Osteoblast (primary cell): Measurements from ENCODE around the gene PTGR3. TPM values are rescaled to one million over a fixed set of nuclear protein-coding genes. Genes with fewer than 3 reads are reported as not detected.
A peak's percentile ranks its signal among the peaks of the same experiment; 100 is the strongest.
"Not testable (repeated sequence)": the region's sequence is repeated elsewhere in the genome, so short reads cannot be mapped to it uniquely, and the experiment has no call there.

ENCODE experiments used
- DNase-seq: peaks from one replicate; pipeline ENCODE4 v3.0.0; 2011; ENCODE audit warnings: low spot score, mixed read lengths; ENCODE audit not compliant: insufficient read length; ENCODE audit errors: missing footprints
- H2AFZ ChIP-seq: 2 replicates; pipeline ENCODE4 v1.6.0; 2011; ENCODE audit warnings: mild to moderate bottlenecking, low read length
- H3K27ac ChIP-seq: 2 replicates; pipeline ENCODE4 v1.5.1; 2011; ENCODE audit warnings: mild to moderate bottlenecking, low read depth, low read length, moderate library complexity
- H3K27me3 ChIP-seq: 2 replicates; pipeline ENCODE4 v1.6.0; 2012; ENCODE audit warnings: mild to moderate bottlenecking, control low read depth, inconsistent platforms, low read length, moderate library complexity; ENCODE audit not compliant: insufficient read depth
- H3K36me3 ChIP-seq: 2 replicates; pipeline ENCODE4 v1.5.1; 2011; ENCODE audit warnings: mild to moderate bottlenecking, low read length, control low read depth, moderate library complexity; ENCODE audit not compliant: insufficient read depth
- H3K4me1 ChIP-seq: 2 replicates; pipeline ENCODE4 v1.5.1; 2011; ENCODE audit warnings: mild to moderate bottlenecking, low read length, control low read depth, moderate library complexity; ENCODE audit not compliant: insufficient read depth
- H3K4me2 ChIP-seq: 2 replicates; pipeline ENCODE4 v1.6.0; 2011; ENCODE audit warnings: mild to moderate bottlenecking, low read length; ENCODE audit not compliant: insufficient read depth
- H3K4me3 ChIP-seq: fragments of 200-600 bp; sonication (generic); 3 replicates; pipeline ENCODE4 v1.5.1; 2012; ENCODE audit warnings: mild to moderate bottlenecking, low read length, inconsistent platforms; ENCODE audit not compliant: insufficient read depth
- H3K79me2 ChIP-seq: 2 replicates; pipeline ENCODE4 v1.6.0; 2012; ENCODE audit warnings: mild to moderate bottlenecking, low read length, control low read depth, inconsistent platforms; ENCODE audit not compliant: insufficient read depth
- H3K9me3 ChIP-seq: 2 replicates; pipeline ENCODE4 v1.5.1; 2011; ENCODE audit warnings: low read depth, low read length, control low read depth
- H4K20me1 ChIP-seq: 2 replicates; pipeline ENCODE4 v1.6.0; 2012; ENCODE audit warnings: mild to moderate bottlenecking, low read length, control low read depth; ENCODE audit not compliant: insufficient read depth
- CTCF ChIP-seq: IDR thresholded peaks from 2 replicates; pipeline ENCODE4 v1.5.1; 2011; ENCODE audit warnings: mild to moderate bottlenecking, low read depth, low read length, moderate library complexity; ENCODE audit errors: extremely low read depth
- total RNA-seq: library from RNA; depleted of rRNA; stranded (reverse); fragments of >200 nt; gene quantifications from 2 replicates; pipeline ENCODE4 v1.2.3, GENCODE V29; 2012

The PTGR3 gene
- total RNA-seq, 1 donor: 8.3 TPM

GRCh38 chr18:75198036-75198435 is 10.9 kb downstream of the PTGR3 start:
- H3K4me2 ChIP-seq: no peak overlapping the region
- no peak overlapping the region for H3K4me3 ChIP-seq
- H4K20me1 ChIP-seq: no peaks in the 10 kb centered on the region
- no peak overlapping the region for H2AFZ ChIP-seq
- peaks cover 5% of the 10 kb centered on the region for H3K4me1 ChIP-seq
- peaks cover 4% of the 10 kb centered on the region for H3K36me3 ChIP-seq
- no peaks in the 10 kb centered on the region for H3K27me3 ChIP-seq
- no peak for TF ChIP-seq CTCF
- no peak overlapping the region for H3K27ac ChIP-seq
- no peaks in the 10 kb centered on the region for H3K9me3 ChIP-seq
- no peak for DNase-seq
- peaks cover 20% of the 10 kb centered on the region for H3K79me2 ChIP-seq

GRCh38 chr18:75192899-75193298 is 16.0 kb downstream of the PTGR3 start:
- Histone ChIP-seq H3K79me2 (no peaks in the 10 kb centered on the region), H3K27ac (no peak overlapping the region), H3K36me3 (no peaks in the 10 kb centered on the region), H3K4me1 (peaks cover under 1% of the 10 kb centered on the region), H3K9me3 (no peaks in the 10 kb centered on the region), H4K20me1 (no peaks in the 10 kb centered on the region), H3K4me2 (no peak overlapping the region), H2AFZ (no peak overlapping the region), H3K4me3 (no peak overlapping the region), H3K27me3 (no peaks in the 10 kb centered on the region)
- TF ChIP-seq CTCF: no peak
- DNase-seq: no peak

GRCh38 chr18:75189696-75190095 is 19.2 kb downstream of the PTGR3 start:
- Histone ChIP-seq H3K4me2 (no peak overlapping the region), H3K4me3 (no peak overlapping the region), H4K20me1 (no peaks in the 10 kb centered on the region), H2AFZ (no peak overlapping the region), H3K27ac (no peak overlapping the region), H3K27me3 (no peaks in the 10 kb centered on the region), H3K9me3 (no peaks in the 10 kb centered on the region), H3K79me2 (no peaks in the 10 kb centered on the region), H3K36me3 (no peaks in the 10 kb centered on the region), H3K4me1 (no peaks in the 10 kb centered on the region)
- DNase-seq: peak; percentile 37
- TF ChIP-seq CTCF: no peak

- H4K20me1 ChIP-seq, H3K27me3 ChIP-seq, H3K4me3 ChIP-seq, H3K27ac ChIP-seq, H3K36me3 ChIP-seq, H3K79me2 ChIP-seq, H3K4me2 ChIP-seq, H2AFZ ChIP-seq, DNase-seq, H3K9me3 ChIP-seq, H3K4me1 ChIP-seq: not testable (repeated sequence)
Measured at GRCh38 chr18:75187702-75188101, 21.2 kb downstream of the PTGR3 start.
